ENCODE data around the gene SCAPER. TPM values are rescaled to one million over a fixed set of nuclear protein-coding genes. Genes with fewer than 3 reads are reported as not detected.

Gene SCAPER
- total RNA-seq, 1 donor from 2014 or later = 58.0 TPM

GRCh38 chr15:76358453-76358852, 546.7 kb downstream of the SCAPER start:
- Mint-ChIP-seq H3K27me3 (ENCODE audit: unreplicated experiment) (peaks cover 3% of the 10 kb centered on the region), H3K9me3 (ENCODE audit: unreplicated experiment) (no peaks in the 10 kb centered on the region), H3K4me1 (ENCODE audit: low read depth, unreplicated experiment) (no peaks in the 10 kb centered on the region), H3K36me3 (ENCODE audit: unreplicated experiment) (no peaks in the 10 kb centered on the region), H3K27ac (ENCODE audit: unreplicated experiment) (no peak overlapping the region), H3K4me3 (ENCODE audit: unreplicated experiment) (no peak overlapping the region)
- no peak for DNase-seq
- no peak for TF ChIP-seq CTCF (IDR thresholded peaks at IDR 0.05; ENCODE audit: partially characterized antibody, unreplicated experiment)

GRCh38 chr15:76354823-76355440, 550.2 kb downstream of the SCAPER start:
- Mint-ChIP-seq H3K9me3 (ENCODE audit: unreplicated experiment) (no peaks in the 10 kb centered on the region), H3K27ac (ENCODE audit: unreplicated experiment) (no peak overlapping the region), H3K4me1 (ENCODE audit: low read depth, unreplicated experiment) (no peaks in the 10 kb centered on the region), H3K27me3 (ENCODE audit: unreplicated experiment) (peaks cover 4% of the 10 kb centered on the region), H3K36me3 (ENCODE audit: unreplicated experiment) (no peaks in the 10 kb centered on the region), H3K4me3 (ENCODE audit: unreplicated experiment) (no peak overlapping the region)
- no peak for DNase-seq
- no peak for TF ChIP-seq CTCF (IDR thresholded peaks at IDR 0.05; ENCODE audit: partially characterized antibody, unreplicated experiment)

GRCh38 chr15:76353903-76354302, 551.2 kb downstream of the SCAPER start:
- Mint-ChIP-seq H3K9me3 (ENCODE audit: unreplicated experiment) (no peaks in the 10 kb centered on the region), H3K36me3 (ENCODE audit: unreplicated experiment) (no peaks in the 10 kb centered on the region), H3K27ac (ENCODE audit: unreplicated experiment) (no peak overlapping the region), H3K27me3 (ENCODE audit: unreplicated experiment) (peaks cover 4% of the 10 kb centered on the region), H3K4me3 (ENCODE audit: unreplicated experiment) (no peak overlapping the region), H3K4me1 (ENCODE audit: low read depth, unreplicated experiment) (no peaks in the 10 kb centered on the region)
- DNase-seq = no peak
- TF ChIP-seq CTCF (IDR thresholded peaks at IDR 0.05; ENCODE audit: partially characterized antibody, unreplicated experiment) = no peak

- no peaks in the 10 kb centered on the region for H3K36me3 Mint-ChIP-seq (ENCODE audit: unreplicated experiment)
- H3K4me1 Mint-ChIP-seq (ENCODE audit: low read depth, unreplicated experiment) = no peaks in the 10 kb centered on the region
- H3K4me3 Mint-ChIP-seq (ENCODE audit: unreplicated experiment) = no peak overlapping the region
- no peak for TF ChIP-seq CTCF (IDR thresholded peaks at IDR 0.05; ENCODE audit: partially characterized antibody, unreplicated experiment)
- H3K27ac Mint-ChIP-seq (ENCODE audit: unreplicated experiment) = no peak overlapping the region
- peaks cover 2% of the 10 kb centered on the region for H3K9me3 Mint-ChIP-seq (ENCODE audit: unreplicated experiment)
- no peak for DNase-seq
- H3K27me3 Mint-ChIP-seq (ENCODE audit: unreplicated experiment) = peaks cover 5% of the 10 kb centered on the region
Observed at GRCh38 chr15:76353023-76353577, 552.0 kb downstream of the SCAPER start.

GRCh38 chr15:76349301-76350070, 555.7 kb downstream of the SCAPER start:
- H3K9me3 Mint-ChIP-seq (ENCODE audit: unreplicated experiment) = peaks cover 9% of the 10 kb centered on the region
- no peak overlapping the region for H3K4me3 Mint-ChIP-seq (ENCODE audit: unreplicated experiment)
- peaks cover 12% of the 10 kb centered on the region for H3K4me1 Mint-ChIP-seq (ENCODE audit: low read depth, unreplicated experiment)
- peaks cover 19% of the 10 kb centered on the region for H3K27me3 Mint-ChIP-seq (ENCODE audit: unreplicated experiment)
- TF ChIP-seq CTCF (IDR thresholded peaks at IDR 0.05; ENCODE audit: partially characterized antibody, unreplicated experiment) = no peak
- DNase-seq = no peak
- peaks cover 1% of the 10 kb centered on the region for H3K36me3 Mint-ChIP-seq (ENCODE audit: unreplicated experiment)
- no peak overlapping the region for H3K27ac Mint-ChIP-seq (ENCODE audit: unreplicated experiment)
